Ovary (tissue), 3 donors: ENCODE results near the gene OTUD7B.

Source experiments
- CTCF ChIP-seq, 3 donors: fragments of 450-650 bp in 2 of 3; fragments of 200-600 bp in 1 of 3; IDR thresholded peaks; one replicate each; pipeline versions ENCODE4 v1.5.1 to v1.8.0; 2016 to 2022; ENCODE audit warnings: antibody characterized with exemption in 3 of 3, mild to moderate bottlenecking in 1 of 3
- EP300 ChIP-seq: sonication (generic); formaldehyde crosslinking; IDR thresholded peaks from one replicate; pipeline ENCODE4 v1.6.1; 2017; ENCODE audit warnings: antibody characterized with exemption
- POLR2A ChIP-seq: fragments of 450-650 bp; IDR thresholded peaks from one replicate; pipeline ENCODE4 v1.6.1; 2017; ENCODE audit warnings: antibody characterized with exemption, mild to moderate bottlenecking, moderate library complexity
- donor health status: DM: no; HTN: no; CAD: no.

DNA sequence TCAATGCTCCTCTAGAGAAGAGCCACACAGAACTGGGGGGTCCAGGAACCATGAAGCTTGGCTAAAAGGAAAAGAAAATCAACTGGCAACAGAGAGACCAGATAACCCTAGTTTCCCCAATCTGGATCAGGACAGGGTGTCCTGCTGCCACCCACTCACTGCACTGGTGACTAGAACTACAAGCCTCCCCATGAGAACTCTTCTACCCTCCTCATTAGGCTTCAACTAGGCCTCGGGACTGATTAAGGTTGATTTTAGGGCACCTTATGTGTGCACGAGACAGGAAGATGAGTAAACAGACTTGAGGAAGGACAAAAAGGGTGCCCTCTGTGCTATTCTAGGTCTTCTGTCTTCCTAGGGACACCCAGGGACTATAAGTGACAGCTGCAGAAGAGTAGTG is 80.7 kb downstream of the OTUD7B start:
- TF ChIP-seq EP300, result no peak
- TF ChIP-seq CTCF (IDR thresholded peaks at IDR 0.05), result no peak
- TF ChIP-seq POLR2A, result no peak
